Cortex of kidney (tissue), 1 donor: Measurements from ENCODE around the gene TMEM175.
A peak's percentile ranks its signal among the peaks of the same experiment; 100 is the strongest.

ENCODE experiments used
- DNase-seq: peaks from one replicate; lab custom pipeline; 2025; lab: John Stamatoyannopoulos, UW

The TMEM175 gene, protein sequence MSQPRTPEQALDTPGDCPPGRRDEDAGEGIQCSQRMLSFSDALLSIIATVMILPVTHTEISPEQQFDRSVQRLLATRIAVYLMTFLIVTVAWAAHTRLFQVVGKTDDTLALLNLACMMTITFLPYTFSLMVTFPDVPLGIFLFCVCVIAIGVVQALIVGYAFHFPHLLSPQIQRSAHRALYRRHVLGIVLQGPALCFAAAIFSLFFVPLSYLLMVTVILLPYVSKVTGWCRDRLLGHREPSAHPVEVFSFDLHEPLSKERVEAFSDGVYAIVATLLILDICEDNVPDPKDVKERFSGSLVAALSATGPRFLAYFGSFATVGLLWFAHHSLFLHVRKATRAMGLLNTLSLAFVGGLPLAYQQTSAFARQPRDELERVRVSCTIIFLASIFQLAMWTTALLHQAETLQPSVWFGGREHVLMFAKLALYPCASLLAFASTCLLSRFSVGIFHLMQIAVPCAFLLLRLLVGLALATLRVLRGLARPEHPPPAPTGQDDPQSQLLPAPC

DNA sequence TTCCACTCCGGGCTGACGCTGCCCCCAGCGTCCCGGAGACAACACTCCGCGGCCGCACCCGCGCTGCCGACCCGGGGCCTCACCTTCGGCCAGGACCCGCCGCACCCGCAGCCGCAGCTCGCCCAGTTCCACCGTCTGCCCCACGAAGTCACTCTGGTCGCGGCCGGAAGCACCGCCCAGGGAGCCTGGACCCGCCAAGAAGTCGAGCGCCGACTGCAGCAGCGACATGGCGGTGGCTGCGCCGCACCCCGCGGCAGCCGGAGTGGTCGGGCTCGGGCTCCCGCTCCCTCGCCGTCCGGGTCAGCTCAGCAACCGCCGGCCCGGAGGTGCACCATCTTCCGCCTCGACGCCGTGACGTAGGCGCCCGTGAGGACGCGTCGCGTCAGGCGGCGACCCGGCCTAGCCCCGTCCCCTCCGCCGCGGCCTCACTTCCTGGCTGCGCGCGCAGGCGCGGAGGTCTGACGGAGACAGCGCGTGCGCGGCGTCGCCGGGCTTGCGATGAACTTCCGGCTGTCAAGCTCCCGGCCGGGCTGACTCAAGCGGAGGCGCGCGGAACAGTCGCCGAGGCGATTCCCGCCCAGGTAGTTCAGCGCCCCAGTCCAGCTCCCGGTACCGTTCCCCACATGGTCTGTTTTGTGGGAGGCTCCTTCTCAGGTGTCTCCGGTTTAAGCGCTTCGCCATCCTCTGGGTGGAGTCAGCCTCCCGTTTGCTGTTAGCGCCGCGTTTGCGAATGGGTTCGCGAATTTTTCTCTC lies at the start of gene TMEM175, which contains the start of gene GAK:
Gene TMEM175, plus strand, starts transcription at position 501 of the 753 bp plus-strand sequence. CDS start 15,280 bp downstream, outside the sequence.
Gene GAK, minus strand, starts transcription at position 357 of the 753 bp plus-strand sequence. Its CDS starts 129 bp downstream, at position 228.
- DNase-seq, result peak; percentile 88

DNA sequence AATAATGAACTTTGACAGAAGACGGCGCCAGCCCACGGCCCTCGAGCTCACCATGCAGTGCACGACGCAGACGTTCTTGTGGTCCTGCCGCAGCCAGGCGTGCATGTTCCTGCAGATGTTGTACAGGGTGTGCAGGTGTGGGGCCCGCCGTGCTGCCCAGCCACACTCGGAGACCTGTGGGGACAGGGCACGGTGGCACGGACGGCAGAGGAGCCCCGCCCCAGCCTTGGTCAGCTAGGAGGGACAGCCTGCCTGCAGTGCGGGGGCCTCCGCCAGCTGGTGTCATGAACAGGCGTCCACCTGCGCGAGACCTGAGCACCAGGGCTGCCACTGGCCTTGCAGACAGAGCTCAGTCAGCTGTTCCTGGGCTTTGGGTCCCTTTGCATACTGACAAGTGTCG lies 49.6 kb upstream of the TMEM175 start:
- no peak for DNase-seq

DNA sequence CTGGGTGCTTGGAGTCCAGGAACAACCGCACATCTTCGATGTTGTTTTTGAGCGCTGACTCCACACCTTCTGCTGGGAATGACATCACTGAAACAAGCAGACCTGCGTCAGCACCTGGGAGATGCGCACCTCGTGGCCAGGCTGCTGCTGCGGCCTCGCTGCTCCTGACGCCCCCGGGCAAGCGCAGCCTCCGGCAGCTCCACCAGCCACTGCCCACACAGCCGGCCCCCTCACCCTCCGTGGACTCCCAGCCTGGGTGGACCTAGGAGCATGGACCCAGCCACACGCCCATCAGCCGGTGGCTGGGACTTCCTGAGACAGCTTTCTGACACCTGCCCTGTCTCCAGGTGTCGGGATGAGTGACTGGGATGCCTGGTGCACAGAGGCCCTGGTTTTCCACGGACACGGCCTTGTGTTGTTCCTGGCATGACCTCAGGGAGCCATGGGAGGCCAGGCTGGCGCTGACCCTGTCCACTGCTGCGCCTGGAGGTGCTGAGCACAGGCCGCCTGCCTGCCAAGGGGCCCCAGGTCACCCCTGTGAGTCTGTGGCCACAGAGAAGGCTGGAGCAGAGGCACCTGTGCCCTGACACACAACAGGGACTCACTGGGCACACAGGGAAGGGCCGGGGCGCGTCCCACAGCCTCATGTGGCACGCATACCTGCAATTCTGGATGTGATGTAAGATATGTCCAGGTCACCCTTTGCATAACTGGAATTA lies 48.7 kb upstream of the TMEM175 start:
- DNase-seq, result no peak

DNA sequence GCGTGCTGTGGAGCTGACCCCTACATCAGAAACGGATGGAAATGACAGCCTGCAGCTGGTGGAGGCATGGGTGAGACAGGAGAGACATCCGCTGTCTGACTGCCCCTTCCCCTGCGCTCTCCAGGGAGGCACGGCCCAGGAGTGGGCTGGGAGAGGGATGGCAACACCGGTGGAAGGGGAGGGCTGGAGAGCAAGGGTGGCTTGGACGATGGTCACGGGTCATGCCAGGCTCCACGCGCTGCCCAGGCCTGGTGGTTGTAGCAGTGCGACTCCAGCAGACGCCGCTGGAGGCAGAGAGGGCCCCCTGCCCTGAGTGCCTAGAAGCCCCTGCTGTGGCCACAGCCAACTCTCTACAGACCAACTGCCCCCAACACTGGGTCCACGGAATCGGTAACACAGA lies 48.0 kb upstream of the TMEM175 start:
- DNase-seq, result no peak

DNA sequence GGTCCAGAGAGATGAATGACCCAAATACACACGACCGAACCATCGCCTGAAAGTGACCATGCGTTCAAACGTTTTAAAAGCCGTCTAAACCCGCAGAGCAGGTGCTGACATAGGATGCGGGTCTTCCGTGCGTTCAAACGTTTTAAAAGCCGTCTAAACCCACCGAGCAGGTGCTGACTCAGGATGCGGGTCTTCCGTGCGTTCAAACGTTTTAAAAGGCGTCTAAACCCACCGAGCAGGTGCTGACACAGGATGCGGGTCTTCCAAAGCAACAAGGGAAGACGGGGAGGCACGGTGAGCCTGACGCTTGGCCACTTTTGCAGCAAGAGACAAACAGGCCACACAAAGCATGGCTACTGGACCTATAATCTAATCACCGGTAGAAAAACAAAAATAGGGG lies 47.4 kb upstream of the TMEM175 start:
- no peak for DNase-seq

DNA sequence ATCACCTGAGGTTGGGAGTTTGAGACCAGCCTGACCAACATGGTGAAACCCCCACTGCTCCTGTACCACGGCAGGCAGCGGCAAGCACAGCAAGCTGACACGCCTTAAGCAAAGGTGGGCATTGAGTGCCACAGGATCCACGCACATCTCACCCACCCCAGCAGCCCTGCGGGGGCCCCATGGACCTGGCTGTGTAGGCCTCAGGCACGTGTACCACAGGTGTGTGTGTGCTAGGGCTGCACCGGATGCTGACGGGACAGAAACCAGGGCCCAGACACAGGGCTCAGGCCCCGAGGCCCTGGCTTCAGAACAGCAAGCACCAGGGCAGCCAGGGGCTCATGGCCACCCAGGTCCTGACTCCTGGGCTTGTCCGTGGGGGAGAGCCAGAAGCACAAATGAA lies 46.9 kb upstream of the TMEM175 start:
- no peak for DNase-seq

DNA sequence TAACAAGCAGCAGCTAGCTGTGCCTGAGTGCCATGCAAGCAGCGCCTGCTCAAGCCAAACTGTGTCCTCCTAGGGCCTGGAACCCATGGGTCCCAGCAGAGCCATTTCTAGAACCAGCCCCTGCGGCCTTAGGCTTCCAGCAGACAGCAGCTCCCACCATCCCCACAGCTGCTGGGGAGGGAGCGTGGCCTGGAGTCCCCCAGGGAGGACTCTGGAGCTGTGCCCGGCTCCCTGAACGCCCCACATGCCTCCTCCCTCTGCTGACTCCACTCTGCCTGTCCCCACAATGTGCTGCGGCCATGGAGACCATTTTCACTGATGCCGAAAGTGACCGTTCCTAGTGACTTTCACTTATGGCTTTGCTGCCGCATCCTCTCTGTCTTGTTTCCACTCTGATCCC lies 46.0 kb upstream of the TMEM175 start:
- no peak for DNase-seq

DNA sequence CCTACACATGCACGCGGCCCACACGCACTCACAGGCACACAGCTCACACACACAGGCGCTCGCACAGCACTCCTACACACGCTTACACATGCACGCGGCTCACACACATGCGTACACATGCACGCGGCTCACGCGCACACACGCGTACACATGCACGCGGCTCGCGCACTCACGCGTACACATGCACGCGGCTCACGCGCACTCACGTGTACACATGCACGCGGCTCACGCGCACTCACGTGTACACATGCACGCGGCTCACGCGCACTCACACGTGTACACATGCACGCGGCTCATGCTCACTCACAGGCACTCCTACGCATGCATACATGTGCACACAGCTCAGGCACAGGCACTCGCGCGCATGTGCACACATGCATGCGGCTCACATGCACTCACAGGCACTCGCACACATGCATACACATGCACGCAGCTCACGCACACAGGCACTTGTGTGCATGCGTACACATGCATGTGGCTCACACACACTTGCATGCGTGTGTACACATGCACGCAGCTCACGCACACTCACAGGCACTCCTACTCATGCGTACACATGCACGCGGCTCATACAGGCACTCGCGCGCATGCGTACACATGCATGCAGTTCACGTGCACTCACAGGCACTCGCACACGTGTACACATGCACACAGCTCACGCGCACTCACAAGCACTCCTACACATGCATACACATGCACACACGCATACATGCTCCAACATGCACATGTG lies 45.1 kb upstream of the TMEM175 start:
- DNase-seq, result no peak

DNA sequence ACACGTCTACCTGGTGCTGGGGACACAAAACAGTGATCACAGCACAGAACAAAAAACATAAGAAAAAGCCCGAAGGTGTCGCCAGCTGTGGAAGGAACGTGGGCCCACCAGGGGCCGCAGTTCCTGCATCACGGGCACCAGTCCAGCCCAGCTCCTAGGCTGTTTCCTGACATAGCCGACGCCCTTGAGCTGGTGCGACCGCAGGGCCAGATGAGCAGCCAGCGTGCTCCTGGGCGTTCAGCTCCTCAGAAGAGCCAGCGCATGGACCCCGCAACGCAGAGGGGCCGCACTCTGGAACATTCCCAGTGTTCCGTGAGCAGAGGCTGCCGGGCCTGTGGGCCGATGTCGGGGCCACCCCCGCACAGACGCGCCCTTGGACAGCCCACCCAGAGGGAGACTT lies 44.2 kb upstream of the TMEM175 start:
- DNase-seq, result no peak

DNA sequence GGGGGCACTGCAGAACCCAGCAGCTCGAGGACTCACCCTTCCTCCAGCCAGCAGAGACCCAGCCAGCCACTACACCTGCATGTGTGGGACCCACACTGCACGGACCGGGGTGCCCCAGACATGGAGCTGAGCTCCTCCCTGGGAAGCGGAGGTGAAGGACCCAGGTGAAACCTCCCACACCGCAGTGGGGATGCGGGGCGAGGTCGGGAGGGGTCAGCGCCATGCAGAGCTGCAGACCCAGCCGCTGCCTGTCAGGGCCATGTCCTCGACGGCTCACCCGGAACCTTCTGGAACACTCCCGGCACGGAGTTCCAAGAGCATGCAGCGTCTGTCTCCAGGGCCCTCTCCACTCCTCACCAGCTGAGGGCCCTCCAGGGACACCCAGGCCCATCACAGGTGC lies 42.7 kb upstream of the TMEM175 start:
- DNase-seq, result no peak

DNA sequence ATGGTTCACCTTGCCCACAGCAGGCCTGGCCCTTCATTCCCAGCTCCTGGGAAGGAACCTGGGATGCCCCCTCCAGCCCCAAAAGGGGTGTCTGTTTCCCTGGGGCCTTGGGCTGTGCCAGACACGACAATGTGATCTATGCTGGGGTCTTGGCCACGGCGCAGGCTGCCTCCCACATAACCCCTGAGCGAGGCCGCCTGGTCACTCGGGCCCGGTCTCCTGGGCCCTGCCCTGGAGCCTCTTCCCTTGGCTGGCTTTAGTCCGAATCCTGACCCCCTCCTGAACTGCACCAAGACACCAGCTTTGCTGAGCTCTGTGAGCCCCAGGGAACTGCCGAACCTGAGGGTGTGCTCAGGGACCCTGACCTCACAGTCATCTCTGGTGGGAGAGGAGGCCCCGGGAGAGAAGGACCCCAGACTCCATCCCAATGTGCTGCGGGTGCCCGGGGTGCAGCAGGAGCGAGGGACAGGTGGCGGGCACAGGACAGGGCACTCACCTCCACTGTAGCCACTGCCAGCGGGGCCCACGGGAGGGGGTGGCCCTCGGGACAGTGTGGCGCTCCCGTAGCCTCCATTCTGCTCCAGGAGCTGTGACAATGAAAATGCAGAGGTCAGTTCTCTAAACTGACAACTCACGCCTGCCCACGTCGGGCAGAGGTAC lies 42.1 kb upstream of the TMEM175 start:
- DNase-seq, result no peak

DNA sequence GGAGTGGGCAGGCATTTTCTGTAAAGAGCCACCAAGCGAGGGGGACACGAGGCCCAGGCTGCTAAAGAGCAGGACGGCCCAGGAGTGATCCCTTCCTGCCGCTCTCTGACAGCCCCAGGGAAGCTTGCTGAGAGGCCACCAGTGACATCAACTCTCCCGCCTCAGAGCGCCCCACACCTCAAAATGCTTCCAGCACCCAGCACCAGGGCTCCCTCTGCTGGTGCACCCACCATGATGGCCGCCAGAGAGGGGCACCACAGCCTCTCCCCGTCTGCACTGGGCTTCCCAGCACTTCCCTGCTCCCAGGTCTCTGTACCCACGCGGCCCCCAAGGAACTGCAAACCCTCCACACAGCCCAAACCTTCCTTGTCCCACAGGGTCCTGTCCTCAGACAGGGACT lies 40.5 kb upstream of the TMEM175 start:
- no peak for DNase-seq

DNA sequence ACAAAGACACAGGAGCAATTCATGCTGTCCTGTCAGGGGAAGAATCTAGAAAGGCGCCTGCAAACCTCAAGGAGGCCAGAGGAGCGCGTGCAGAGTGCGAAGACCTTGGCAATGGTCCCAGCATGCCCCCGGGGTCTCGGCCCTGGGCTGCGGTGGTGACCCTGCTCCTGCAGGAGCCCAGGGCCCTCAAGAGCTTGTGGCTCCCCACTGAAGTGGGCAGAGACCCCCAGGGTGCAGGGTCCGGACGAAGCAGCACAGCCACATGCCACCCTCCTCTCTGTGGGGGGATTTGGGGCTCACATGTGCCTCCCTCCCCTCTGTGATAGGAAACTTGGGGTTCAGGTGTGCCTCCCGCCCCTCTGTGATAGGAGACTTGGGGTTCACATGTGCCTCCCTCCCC lies 39.5 kb upstream of the TMEM175 start:
- no peak for DNase-seq

DNA sequence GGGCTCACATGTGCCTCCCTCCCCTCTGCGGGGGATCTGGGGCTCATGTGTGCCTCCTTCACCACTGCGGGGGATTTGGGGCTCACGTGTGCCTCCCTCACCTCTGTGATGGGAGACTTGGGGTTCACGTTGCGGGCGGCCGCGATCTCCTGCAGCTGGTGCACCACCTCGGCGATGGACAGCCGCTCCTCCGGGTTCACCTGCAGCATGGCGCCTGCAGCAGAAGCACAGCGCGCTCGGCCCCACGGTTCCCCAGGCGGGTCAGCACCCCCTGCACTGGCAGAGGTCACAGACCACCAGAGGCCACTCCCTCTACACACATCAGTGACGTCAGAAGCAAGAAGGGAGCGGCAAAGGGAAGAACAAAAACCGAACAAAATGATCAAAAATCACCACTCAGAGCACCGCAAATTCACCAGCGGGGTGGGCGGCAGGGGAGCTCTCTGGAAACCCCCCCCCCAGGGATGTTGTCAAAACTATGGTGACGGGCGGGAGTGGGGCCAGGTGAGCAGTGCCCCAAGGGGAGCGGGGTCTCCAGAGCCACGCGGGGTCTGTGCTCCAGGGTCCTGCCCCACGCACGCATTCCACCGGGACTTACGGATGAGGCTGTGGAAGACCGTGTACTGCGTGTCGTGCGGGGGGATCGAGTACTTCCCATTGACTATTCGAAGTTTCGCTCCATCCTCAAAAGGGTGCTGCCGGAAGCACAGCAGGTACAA lies 38.8 kb upstream of the TMEM175 start:
- no peak for DNase-seq

DNA sequence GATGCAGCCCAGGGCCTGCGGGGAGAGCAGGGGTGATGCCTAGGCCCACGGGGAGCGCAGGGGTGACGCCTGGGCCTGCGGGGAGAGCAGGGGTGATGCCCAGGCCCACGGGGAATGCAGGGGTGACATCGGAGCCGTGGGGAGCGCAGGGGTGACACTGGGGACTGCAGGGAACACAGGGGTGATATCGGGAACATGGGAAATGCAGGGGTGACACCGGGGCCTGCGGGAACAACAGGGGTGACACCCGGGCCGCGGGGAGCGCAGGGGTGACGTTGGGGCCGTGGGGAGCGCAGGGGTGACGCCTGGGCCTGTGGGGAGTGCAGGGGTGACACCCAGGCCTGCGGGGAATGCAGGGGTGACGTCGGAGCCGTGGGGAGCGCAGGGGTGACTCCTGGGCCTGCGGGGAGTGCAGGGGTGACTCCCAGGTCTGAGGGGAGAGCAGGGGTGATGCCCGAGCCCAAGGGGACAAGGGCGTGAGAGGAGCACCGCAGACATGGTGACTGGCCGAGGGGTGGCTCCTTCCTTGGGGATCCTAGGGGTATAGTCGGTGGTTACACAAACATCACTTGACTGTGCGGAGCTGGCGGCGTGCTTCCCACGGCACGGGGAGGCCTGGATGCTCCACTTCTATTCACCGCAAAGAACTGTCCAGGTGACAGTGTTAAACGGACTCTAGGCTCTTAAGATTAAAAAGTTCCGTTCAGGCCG lies 38.1 kb upstream of the TMEM175 start:
- DNase-seq, result no peak

DNA sequence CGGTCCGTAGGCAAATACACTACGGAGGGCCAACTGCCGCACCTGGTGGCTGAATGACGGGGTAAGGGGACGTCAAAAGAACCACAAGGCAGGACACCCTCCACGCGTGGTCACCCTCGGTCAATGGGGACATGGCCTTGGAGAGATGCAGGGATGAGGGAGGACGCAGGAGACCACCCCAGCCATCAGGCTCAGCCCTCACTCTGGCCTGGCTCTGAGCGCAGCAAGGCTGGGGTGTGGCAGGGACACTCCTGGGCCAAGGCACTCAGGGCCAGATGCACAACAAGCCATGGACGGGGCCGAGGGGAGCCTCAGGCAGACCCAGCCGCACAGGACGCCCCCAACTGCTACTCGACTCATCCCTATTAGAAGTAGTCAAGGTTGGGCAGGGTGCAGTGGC lies 36.7 kb upstream of the TMEM175 start:
- DNase-seq, result no peak

DNA sequence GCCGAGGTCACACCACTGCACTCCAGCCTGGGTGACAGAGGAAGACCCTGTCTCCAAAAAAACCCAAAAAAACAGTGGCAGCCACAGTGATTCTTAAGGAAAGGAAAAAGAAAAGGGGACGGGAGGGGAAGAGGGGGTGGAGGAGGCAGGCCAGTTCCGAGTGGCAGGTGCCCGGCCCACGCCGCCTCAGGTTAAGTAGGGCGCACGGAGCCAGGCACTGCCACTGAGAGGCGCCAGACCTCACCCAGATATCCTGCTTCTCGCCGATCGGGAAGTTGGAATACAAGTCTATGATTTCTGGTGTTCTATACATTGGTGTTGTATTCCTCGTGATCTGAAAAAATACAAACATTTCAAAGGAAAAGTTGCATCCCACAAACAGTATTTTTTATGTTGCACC lies 36.0 kb upstream of the TMEM175 start:
- no peak for DNase-seq

DNA sequence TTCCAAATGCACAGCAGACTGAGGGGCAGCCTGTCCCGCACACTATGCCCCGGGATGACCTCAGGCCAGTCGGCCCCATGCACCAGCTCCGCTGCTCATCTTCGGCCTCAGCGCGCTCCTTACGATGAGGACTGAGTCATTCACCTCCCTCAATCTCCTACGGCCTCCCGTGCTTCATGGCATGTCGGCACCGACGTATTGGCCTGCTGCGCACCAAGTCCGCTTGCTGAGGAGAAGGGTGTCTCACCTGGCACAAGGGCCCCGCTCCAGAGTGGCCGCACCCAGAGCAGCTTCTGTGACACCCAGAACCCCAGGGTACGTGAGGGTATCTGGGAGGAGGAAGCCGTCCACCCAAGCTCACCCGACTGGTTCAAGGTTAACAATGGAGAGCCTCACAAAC lies 35.6 kb upstream of the TMEM175 start:
- DNase-seq, result no peak

DNA sequence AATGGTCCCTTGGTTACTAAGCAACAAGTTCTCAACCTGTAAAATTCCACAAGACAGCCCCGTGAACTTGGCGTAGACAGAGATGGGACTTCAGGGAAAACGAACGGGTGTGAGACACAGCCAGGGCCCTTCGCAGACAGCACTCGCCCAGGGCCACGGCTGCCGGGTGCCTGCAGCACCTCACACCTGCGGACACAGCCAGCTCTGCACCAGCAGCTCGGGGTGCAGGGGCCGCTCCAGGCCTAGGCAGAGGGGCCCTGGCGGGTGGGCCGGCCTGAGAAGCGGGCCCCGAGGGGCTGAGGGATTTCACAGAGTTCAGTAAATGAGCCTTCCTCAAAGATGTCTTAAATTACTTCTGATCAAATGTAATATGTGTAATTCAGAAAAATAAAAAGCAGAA lies 34.1 kb upstream of the TMEM175 start:
- DNase-seq, result no peak
